Fibroblast of villous mesenchyme (primary cell): ENCODE results near the gene FKBP15. TPM values are rescaled to one million over a fixed set of nuclear protein-coding genes. Genes with fewer than 3 reads are reported as not detected.

Source experiments
- DNase-seq: peaks from one replicate; pipeline ENCODE4 v3.0.0-alpha.2; 2010; ENCODE audit warnings: low read depth
- H3K4me3 ChIP-seq: 2 replicates; pipeline ENCODE4 v1.5.1; 2011; ENCODE audit warnings: low read depth, mild to moderate bottlenecking, low read length
- total RNA-seq: library from RNA; depleted of rRNA; stranded (reverse); fragments of >200 nt; gene quantifications from 2 replicates; pipeline ENCODE4 v1.2.3, GENCODE V29; 2012
- TF ChIP-seq, protein P1 (sequence below): IDR thresholded peaks from 2 replicates; pipeline ENCODE4 v1.5.1; 2012; ENCODE audit warnings: low read depth, mild to moderate bottlenecking, low read length; ENCODE audit not compliant: insufficient read depth

FKBP15 gene
- total RNA-seq, 1 donor: 25.9 TPM

DNA sequence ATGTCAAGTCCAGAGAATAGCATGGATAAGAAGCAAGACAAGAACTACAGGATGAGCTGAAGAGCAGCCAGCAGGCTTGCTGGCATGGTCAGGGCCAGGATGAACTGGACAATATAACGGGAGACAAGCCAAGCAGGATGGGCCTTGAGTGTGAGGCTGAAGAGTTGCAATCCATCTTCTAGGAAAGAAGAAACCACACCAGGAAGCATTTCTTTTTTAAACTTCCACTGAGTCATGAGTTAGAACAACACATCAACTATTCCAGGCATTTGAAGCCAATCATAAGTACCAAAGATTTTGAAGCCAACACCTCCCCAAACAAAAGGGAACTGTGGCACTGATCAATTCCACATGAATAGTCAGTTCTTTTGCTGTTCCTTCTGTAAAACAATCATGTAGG lies 43.0 kb downstream of the FKBP15 start:
- no peak overlapping the region for H3K4me3 ChIP-seq
- TF ChIP-seq, protein P1, sequence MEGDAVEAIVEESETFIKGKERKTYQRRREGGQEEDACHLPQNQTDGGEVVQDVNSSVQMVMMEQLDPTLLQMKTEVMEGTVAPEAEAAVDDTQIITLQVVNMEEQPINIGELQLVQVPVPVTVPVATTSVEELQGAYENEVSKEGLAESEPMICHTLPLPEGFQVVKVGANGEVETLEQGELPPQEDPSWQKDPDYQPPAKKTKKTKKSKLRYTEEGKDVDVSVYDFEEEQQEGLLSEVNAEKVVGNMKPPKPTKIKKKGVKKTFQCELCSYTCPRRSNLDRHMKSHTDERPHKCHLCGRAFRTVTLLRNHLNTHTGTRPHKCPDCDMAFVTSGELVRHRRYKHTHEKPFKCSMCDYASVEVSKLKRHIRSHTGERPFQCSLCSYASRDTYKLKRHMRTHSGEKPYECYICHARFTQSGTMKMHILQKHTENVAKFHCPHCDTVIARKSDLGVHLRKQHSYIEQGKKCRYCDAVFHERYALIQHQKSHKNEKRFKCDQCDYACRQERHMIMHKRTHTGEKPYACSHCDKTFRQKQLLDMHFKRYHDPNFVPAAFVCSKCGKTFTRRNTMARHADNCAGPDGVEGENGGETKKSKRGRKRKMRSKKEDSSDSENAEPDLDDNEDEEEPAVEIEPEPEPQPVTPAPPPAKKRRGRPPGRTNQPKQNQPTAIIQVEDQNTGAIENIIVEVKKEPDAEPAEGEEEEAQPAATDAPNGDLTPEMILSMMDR: no peak
- DNase-seq: no peak

DNA sequence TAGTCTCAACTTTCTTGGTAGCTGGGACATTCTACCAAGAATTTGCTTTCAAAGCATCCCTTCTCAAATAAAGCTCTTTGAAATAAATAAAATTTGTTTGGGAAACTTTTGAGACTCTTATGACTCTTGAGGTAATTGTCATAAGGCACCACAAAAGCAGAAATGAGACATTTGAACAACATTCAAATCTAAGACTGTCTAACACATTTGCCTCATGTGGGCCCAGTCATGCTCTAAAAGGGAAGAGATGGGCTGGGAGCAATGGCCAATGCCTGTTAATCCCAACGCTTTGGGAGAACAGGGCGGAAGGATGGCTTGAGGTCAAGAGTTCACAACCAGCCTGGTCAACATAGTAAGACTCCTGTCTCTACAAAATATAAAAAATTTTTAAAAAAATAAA lies 43.8 kb downstream of the FKBP15 start:
- TF ChIP-seq, protein P1: no peak
- no peak for DNase-seq
- no peak overlapping the region for H3K4me3 ChIP-seq

DNA sequence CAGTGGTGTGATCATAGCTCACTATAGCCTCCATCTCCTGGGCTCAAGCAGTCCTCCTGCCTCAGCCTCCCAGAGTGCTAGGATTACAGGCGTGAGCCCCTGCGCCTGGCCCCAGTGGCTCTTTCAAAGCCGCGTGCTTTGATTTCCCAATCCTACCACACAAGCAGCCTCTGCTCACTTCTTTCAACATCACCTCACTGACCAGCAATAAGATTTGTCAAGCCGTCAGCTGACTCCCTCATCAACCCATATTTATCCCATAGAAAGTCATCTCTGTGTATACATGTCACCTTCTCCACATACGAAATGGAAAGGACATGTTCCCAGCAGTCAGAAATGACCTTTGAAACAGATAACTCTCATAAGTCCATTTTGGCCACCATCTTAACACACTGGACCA lies 44.3 kb downstream of the FKBP15 start:
- no peak for DNase-seq
- TF ChIP-seq, protein P1: no peak
- H3K4me3 ChIP-seq: no peak overlapping the region

DNA sequence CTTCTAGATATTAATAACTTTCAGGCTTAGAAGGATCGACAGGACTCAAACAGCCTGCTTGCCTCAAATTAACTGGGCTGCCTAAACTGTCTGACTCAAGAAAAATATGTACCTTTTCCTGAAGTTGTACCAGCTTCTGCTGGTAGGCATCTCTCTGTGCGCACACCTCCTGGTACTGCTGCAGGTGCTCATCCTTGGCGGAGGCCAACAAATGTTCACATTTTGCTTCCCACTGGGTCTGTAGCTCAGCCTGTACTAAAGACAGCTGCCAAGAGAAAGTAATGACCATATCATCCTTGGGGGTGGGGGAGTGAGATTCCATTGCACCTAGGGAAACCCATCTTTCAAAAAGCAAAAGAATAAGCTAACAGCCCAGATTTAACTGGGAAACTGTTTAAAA lies 47.7 kb downstream of the FKBP15 start:
- DNase-seq: no peak
- H3K4me3 ChIP-seq: no peak overlapping the region
- TF ChIP-seq, protein P1: no peak

DNA sequence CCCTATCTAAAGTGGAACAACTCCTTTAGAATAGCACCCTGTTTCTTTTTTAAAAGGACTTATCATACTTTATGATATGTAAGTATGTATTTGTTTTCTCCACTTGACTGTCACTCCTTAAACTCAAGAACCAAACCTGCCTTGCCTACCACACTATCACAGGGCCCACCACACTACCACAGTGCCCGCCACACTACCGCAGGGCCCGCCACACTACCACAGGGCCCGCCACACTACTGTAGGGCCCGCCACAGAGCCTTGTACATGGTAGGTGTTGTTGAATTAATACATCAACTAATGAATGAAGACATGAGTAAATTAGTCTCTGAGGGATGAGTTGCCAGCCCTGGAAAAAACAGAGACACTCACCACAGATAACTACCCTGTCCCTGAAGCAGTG lies 52.3 kb downstream of the FKBP15 start:
- H3K4me3 ChIP-seq: no peak overlapping the region
- DNase-seq: no peak
- TF ChIP-seq, protein P1: no peak

DNA sequence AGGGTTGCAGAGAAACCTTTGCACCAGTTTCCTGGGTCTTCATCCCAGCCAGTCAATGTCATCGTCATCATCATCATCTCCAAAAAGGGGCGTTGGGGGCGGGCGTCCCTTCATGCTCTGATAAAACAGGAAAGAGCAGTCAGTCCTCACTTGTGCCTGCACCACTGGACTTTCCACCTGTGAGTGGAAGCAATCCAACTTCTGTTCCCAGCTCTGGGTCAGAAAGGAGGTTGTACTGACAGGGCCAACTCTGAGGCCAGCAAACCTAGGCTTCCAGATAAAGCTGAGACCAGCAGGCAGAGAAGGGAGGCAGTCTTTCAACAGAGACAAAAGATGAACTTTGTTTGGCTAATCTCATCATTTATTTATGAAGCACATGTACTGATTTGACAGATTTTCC lies 55.0 kb downstream of the FKBP15 start:
- no peak for DNase-seq
- TF ChIP-seq, protein P1: no peak
- no peak overlapping the region for H3K4me3 ChIP-seq

DNA sequence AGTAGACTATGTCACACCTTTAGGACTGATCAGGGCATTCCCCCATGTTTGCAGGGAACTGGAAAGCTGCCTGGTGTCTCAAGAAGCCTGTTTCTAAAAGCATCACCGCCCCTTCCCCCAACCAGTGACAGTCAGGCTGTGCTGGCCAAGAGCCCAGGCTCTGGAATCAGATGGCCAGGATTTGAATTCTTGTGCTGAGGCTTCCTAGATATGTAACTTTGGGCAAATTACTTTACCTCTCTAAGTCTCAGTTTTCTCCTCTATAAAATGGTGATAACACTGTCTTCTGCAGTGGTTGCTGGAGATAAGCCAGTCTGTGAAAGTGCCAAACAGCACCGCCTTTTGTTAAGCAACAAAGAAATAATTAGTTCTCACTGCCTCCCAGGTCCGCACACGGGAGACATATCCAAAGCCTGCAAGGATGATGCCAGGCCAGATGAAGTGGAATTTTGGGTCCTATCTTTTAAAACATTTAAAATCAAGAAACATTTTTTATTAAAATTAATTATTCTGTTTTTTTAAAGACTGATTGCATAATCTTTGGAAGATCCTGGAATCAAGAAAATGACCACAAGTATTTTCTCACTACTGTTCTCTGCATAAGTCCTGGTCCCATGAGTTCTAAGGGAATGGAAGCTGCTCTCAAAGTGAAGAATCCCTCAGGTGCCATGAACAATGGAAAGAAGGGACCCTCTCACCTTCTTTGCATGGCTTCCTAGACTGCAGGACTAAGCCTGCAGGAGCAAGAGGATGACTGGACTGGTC lies 56.4 kb downstream of the FKBP15 start:
- DNase-seq: peak; percentile 55
- TF ChIP-seq, protein P1: no peak
- H3K4me3 ChIP-seq: no peak overlapping the region
